GM21737 (cell line): ENCODE results near the gene TLR5.

Experiments used
- ATAC-seq: cut with Tn5 transposase; IDR thresholded peaks from one replicate; pipeline ENCODE4 v1.9.1; 2021; ENCODE audit warnings: mild to moderate bottlenecking, moderate library complexity; ENCODE audit not compliant: unreplicated experiment

Gene TLR5

DNA sequence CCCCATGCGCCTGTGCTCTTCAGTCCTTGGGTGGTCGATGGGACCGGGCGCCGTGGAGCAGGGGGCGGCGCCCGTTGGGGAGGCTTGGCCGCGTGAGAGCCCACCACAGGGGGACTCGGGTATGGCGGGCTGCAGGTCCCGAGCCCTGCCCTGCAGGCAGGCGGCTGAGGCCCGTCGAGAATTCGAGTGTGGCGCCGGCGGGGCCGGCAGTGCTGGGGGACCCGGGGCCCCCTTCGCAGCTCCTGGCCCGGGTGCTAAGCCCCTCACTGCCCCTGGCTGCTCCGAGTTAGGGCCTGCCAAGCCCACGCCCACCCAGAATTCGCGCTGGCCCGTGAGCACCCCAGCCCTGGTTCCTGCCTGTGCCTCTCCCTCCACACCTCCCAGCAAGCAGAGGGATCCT lies 26.1 kb downstream of the TLR5 start:
- ATAC-seq = no peak

DNA sequence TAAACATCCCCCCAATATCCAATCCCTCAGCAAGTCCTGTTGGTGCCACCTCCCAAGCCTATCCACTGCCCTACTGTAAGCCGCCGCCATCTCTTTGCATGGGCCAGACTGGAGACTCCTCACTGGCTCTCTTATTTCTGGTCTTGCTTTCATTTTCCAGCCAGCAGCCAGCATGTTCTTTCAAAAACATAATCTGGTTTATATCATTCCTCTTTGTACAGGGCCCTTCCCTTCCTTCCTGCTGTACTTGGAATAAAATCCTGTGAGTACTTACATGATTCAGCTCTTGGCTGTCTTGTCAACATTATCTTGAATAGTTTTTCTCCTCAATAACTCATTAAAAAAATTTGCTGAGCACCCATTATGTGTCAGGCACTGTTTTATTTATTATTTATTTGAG lies 28.2 kb downstream of the TLR5 start:
- ATAC-seq = no peak

DNA sequence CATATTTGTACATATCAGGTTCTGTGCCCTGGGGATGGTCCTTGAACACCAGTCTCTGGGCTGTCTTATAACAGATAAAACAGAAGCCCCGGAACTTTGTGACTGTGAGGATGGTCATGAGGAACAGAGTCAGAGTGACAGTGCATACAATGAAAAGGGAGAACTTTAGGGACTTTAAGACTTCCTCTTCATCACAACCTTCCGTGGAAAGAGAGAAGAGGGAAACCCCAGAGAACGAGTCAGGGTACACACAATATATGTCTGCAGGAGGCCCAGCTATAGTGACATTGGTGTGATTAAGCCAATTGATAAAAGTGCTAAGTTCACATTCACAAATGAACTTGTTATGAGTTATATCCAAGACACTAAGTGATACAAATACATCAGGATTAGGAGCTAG lies 32.1 kb downstream of the TLR5 start:
- no peak for ATAC-seq

DNA sequence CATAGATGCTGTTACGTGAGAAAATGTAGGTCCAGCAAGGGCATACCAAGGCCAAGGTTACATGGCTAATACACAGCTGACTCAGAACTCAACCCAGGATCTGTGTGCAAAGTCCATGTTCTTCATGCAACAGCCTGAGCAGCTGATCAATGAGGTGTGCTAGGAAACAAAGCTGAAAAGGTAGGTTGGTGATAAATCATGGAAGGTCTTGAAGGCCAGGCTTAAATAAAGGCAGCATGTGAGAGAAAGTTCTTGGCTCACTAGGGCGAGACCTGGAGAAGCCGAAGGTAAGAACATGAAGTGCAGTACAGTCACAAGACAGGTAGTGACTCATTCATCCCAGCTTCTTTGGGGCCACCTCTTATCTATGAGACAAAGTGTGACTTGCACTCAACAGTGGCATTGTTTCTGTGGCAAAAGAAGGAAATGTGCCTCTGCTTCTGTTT lies 33.4 kb downstream of the TLR5 start:
- no peak for ATAC-seq

DNA sequence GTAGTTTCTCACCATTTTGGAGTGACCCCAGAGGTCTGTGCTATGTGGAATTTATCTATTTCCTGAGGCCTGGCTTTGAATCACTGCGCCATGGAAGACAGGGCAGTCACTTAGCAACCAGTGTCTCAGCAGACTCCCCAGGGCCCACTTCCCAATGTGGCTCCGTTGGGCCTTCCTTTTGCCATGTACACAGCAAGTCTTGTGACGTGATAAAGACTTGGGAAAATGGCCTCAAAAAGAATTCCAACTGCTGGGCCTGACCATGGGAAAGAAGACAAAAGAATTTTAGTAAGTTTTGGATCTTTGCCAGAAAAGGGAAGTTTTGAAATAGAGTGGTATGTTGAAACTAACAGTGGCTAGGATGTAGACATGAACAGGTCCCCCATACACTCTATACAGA lies 36.2 kb downstream of the TLR5 start:
- no peak for ATAC-seq

DNA sequence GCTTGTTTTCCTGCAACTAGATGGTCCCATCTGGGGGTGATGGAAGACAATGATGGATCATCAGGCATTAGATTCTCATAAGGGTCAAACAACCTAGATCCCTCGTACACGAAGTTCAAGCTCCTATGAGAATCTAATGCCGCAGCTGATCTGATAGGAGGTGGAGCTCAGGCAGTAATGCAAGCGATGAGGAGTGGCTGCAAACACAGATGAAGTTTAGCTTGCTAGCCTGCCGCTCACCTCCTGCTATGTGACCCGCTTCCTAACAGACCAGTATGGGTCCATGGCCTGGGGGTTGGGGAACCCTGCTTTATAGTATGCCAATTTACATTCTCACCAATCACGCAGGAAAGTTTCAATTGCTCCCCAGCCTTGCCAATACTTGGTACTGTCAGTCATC lies 37.5 kb downstream of the TLR5 start:
- ATAC-seq = no peak

DNA sequence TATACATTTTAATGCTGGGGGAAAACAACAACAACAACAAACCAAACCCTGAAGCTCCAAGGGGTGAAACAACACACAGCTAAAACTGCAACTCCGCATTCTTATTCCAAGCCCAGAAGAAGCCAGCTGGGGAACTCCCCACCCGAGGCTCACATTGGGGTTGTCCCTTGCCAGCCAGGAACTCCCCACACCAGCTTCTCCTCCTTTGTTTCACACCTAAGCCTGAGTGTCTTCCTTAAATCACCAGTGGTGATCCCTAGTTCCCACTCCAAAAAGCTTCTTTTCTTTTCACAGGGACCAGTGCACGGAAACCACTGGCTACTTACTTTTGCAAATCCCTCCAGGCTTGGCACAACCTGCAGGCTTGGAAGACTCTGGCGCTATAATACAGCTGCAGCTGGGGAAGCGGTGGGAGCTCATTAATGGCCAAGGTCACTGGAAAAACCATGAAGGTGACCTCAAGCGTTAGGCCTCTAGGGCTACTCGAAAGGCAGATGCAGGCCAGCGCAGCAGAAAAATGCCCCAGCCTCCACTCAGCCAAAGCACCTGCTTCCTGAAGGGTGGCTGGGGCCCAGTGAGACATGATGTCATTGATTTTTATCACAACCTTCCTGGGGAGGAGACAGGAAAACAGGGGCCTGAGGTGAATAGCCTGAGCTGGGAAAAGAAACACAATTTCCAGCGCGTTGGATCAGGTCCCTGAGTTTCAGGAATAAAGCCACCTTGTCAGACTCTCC lies 40.1 kb downstream of the TLR5 start:
- no peak for ATAC-seq

DNA sequence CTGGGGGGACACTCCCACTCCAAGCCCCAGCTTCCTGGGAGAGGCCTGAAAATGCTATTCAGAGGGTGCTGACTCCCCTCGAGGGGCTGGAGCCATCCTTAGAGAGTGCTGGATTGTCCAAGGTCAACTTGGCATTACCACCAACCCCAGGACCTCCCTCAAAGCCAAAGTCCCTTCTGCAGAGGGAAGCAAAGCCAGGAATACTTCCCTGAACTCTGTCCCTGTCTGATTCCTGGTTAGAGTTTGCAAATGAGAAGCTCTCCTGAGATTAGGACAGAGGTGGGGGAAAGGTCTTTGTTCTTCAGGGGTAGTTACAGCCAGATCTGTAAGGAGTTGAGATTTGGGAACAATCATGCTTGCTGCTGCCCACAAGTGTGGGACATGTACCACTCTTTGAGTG lies 45.3 kb downstream of the TLR5 start:
- no peak for ATAC-seq

DNA sequence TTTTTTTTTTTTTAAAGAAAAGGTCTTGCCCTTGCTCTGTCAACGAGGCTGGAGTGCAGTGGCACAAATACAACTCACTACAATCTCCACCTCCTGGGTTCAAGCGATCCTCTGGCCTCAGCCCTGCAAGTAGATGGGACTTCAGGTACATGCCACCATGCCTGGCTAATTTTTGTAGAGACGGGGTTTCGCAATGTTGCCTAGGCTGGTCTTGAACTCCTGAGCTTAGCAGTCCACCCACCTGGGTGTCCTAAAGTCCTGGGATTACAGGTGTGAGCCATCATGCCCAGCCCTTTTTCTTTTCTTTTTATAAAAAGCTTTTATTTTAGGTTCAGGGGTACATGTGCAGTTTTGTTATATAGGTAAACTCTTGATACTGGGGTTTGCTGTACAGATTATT lies 47.2 kb downstream of the TLR5 start:
- ATAC-seq = no peak

DNA sequence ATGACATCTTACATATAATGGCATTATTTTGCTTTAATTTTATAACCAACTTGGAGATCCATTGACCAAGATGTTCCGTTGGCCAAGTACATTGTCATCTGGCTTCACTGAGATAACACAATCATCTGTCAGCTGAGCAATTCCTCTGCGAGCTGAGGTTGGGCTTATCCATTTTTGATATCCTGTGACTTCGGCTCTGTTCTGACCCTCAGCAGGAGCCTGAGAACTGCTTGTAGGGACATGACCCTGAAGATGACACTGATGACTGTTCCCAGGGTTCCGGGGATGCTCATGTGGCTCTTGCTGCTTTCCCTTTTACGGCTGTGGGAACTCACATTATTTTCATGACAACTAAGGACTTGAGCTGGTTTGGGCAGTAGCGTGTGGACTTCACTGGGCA lies 51.2 kb downstream of the TLR5 start:
- ATAC-seq = no peak

DNA sequence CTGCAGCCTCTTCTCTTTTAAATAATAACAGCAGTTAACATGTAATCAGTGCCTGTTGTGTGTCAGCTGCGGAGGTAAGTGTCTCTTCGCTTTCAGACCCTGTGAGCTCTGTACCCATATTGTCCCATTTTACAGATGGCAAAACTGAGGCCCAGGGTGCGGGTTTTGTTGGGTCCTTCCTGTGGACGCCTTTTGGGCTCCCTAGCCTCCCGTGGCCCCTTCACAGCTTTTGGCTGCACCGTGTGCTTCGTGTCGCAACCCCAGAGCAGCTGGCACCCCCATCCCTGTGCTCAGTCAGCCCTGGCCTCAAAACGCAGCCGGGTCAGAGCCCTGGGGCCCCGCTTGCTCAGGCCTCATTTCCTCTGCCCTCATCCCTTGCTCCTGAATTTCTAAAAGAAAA lies 53.8 kb downstream of the TLR5 start:
- no peak for ATAC-seq

DNA sequence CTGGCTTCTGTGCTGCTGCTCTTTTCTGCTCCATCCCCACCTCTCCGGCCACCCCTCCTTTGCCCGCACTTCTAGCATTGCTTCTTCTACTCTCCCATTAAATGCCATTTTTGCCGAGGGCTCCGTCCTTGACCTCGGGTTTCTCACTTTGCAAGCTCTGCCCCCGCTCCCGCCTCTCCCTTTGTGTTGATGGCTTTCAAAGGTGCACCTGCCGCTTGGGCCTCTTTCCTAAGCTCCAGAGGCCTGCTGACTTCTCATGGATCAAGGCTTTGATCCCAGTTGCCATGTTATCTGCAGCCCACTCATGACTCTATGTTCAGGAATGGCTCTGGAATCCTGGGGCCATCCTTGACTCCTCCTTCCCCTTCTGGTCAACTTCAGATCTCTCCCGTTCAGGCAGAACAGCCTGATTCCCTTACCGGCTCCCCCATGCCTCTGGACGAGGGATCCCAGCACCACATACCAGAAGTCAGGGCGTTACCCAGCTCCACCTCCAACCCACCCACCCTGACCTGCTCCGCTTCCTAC lies 54.3 kb downstream of the TLR5 start:
- ATAC-seq = no peak

DNA sequence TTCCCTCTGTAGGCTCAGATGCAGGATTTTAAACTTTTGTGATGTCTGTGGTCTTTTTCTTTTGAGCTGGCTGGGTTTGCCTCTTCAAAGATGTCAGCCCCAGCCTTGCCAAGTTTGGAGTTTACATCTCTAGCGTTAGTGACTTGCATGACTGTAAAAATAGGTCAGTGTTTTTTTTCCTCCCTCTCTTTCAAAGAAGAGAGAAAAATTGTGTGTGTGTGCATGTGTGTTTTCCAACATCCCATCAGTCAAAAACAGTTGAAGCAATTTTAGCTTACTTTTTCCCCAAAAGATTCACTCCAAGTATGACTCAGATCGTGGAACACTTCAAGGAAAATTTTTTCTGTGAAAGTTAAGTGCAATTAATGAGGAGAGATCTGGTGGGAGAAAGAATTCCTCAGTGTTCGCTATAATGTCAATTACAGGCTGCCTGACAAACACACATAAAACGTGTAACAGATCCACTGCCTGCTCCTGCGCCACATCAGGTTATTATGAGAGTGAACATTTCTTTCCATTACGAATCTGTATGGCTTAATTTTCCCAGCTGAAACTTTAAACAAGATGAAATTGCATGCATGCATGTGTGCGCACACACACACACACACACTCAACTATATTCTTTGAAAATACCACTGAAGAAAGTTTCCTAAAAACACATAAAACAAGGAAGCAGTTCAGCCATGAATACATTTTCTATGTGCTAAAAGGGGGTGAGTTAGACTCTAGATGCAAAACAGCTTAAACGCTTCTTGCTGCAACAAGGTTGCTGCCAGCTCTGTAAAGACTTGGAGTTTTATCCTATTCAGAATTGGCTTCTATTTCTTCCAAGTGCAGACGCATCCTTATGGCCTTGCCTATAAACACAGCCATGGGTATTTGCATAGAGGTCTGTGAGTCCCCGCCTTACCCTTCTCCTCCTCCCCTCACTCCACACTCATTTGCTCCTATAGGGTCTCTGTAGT lies 55.5 kb downstream of the TLR5 start:
- ATAC-seq = no peak

DNA sequence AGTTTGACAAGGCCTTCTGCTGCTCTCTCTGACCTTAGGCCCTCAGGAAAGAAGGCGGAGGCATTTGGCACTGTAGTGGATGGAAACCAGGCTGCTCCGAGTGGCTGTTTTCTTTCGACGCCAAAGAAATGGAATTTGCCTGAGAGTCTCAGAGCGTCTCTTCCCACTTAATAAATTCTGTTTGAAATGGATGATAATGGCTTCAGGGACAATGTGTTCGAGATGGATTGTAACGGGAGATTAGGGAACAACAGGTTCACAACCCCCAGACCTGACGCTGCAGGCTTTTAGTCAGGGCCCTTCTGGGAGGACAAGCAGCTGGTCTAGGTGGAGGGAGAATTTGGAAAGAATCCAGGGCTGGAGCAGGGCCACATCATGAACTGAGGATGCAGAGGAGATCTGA lies 58.6 kb downstream of the TLR5 start:
- no peak for ATAC-seq

DNA sequence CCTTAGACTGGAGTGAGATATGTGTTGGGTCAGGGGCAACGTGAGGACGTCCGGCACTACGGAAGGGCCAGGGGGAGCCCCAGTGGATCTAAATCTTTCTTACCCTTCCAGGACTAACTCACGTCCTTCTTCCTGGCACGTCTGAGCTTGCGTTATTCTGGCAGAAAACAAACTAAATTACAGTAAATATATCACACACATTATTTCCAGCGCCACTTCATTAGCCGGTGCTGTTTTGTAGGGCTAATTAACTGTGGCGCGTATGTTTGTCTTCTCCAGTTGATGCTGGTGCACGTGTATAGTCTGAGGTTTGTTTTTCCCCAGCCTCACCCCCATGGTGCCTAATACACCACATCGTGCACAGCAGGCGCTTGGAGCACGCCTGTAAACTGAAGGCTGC lies 59.2 kb downstream of the TLR5 start:
- ATAC-seq = no peak

DNA sequence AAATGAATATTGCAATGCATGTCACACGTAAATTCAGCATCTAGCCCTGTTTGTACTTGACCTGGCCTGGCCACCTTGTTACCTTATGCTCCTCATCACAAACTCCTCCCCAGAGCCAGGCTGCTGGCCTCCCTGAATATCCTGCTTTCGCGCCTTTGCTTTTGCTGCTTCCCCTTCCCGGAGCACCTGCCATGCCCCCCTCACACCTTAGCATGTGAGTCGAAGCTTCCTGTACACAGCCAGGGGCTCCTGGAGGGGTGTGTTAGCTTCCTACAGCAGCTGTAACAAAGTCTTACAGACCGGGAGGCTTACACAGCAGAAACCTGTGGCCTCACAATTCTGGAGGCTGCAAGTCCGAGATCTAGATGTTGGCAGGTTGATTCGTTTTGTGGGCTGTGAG lies 60.1 kb downstream of the TLR5 start:
- no peak for ATAC-seq

DNA sequence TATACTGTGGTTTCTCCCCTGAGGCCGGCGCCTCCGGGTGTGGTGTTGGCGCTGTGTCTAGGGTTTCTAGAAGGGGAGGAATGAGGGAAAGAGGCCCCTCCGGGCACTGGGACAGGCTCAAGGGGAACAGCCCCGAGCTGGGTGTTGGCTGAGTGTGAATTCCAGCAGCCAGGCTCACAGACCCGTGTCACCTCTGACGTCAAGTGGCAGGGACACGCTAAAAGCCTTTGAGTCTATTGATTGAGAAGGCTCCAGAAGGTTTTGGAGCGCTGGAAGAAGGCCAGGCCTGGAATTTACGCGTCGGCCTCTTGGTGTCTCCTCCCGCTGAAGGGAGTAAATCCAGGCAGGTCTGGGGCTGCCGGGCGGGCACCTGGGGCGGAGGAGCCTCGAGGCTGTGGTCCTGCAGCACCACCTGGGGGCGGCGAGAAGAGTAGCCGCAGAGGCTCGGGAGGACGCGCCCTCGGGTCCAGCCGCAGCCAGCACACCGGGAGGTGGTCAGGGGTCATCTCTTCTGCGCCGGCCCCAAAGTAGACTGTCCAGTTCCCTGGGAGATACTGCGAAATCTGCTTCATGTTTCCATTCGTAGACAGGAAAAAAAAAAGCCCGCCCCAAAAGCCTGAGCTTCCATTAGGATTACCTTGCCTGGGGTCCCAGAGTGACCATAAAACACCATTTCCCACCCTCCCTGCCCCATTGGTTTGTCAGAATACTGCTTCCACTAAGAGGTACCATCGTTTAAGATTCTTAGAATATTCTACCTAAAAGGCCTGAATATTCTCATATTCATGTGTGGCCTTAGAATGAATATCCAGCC lies 61.7 kb downstream of the TLR5 start:
- peak; percentile 97 for ATAC-seq

DNA sequence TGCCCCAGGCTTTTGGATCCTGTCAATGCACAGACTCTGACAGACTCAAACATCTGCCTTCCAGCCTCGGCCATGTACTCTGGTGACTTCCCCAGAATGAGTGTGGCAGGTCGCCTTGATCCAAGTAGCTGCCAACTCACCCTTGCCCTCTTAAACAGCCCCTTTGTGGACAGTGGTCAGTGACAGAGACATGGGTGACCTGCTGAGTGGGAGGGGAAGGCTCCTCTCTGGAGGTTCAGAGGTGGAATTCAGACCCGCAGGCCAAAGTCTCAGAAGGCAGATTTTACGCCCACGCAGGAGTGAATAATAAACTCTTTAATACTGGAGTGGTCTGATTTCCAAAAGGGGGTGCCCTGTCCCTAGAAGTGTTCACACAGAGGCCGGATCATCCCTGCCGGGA lies 63.5 kb downstream of the TLR5 start:
- ATAC-seq = no peak

DNA sequence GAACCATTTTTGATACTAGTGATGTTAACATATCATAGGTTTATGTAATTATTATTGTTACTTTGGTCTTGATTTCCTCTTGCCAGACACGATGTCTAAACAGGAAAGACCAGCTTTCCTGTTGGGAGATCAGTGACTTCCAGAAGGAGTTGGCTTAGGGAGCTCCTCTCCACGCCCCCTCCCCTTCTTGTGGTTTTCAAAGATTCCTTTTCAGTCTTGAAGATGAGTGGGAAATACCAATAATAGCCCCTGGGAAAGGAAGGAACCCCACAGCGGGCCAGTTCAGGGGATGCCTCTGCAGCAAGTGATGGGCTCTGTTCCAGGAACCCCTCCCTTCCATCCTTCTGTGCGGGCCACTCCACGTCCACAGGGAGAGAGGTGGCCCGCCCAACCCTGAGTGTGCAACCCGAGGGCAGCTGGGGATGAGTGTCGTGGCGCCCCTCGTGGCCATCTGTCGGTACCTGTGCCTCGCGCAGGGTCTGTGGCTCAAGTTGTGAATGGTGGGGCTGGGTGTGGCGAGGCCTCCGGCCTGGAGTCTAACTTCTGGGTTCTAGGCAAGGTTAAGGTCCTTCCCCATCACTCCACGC lies 65.7 kb downstream of the TLR5 start:
- ATAC-seq = no peak

DNA sequence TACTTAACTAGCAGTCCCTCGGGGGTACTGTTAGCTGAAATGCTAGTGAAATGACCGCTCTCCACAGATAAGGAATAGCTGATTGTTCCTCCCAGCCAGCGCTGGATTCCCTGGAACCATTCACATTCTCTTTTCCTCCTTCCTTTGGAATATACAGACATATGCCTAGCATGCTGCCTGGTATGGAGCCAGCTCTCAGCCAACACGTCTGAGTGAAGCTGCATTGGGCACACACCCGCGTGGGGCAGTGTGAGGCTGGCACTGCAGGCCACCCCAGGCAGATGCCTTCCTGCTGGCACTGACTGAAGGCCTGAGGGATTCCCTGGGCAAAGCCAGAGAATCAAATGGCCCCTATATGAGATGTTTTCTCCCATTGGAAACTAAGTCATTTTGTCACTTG lies 66.7 kb downstream of the TLR5 start:
- no peak for ATAC-seq

DNA sequence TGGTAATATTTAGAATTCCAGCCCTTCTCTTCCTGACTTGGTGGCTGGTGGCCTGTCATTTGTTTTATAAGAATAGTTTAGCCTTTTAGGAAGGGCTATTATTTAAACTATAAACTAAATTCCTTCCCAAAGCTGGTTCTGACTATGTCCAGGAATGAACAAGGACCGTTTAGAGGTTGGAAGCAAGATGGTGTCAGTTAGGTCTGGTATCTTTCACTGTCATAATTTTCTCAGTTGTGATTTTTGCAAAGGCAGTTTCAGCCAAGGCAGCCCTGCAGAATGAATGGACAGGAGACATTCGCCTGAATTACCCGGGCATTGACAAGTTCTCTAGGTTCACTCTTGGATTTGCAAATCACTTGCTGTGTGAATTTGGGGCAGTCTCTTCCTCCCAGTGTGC lies 67.2 kb downstream of the TLR5 start:
- no peak for ATAC-seq
